Testis (tissue), 3 donors: ENCODE measurements around the gene SLC22A2. TPM values are rescaled to one million over a fixed set of nuclear protein-coding genes. Genes with fewer than 3 reads are reported as not detected.

Experiments
- DNase-seq: peaks from one replicate; pipeline ENCODE4 v3.0.0-alpha.2; 2019
- H3K27ac ChIP-seq, 2 donors: fragments of 200-600 bp; sonication (generic); one replicate each; pipeline ENCODE4 v1.5.1; 2019
- H3K27me3 ChIP-seq: fragments of 200-600 bp; sonication (generic); one replicate; pipeline ENCODE4 v1.5.1; 2019
- H3K36me3 ChIP-seq: fragments of 200-600 bp; sonication (generic); one replicate; pipeline ENCODE4 v1.5.1; 2017; ENCODE audit warnings: low read depth; ENCODE audit errors: missing control alignments
- H3K4me1 ChIP-seq: fragments of 200-600 bp; sonication (generic); one replicate; pipeline ENCODE4 v1.5.1; 2019
- H3K4me3 ChIP-seq, 2 donors: fragments of 200-600 bp; sonication (generic); one replicate each; pipeline ENCODE4 v1.5.1; 2017 to 2019
- H3K9me3 ChIP-seq: fragments of 200-600 bp; sonication (generic); one replicate; pipeline ENCODE4 v1.5.1; 2017
- POLR2A ChIP-seq: fragments of 450-650 bp; IDR thresholded peaks from one replicate; pipeline ENCODE4 v1.6.1; 2017; ENCODE audit warnings: antibody characterized with exemption, mild to moderate bottlenecking, moderate library complexity
- WGBS, 2 donors: methylation state at CpG; one replicate each; pipeline ENCODE4 v1.1.5; 2018; 5-methylcytosine and 5-hydroxymethylcytosine counted together
- intact Hi-C: fragments of 100-400 bp; cut with DNase I; formaldehyde crosslinking; loops from one replicate; pipeline ENCODE4 v1.15.1; 2023; ENCODE audit warnings: low total_unique reads
- polyA plus RNA-seq: library from polyadenylated mRNA; stranded (reverse); fragments of 350-450 nt; fragmentation: Illumina TruSeq; extraction: RNeasy Lipid Tissue Mini Kit (QIAGEN cat#74804); gene quantifications from one replicate; pipeline ENCODE4 v1.2.3, GENCODE V29; 2014; ENCODE audit warnings: low read depth, low replicate concordance; ENCODE audit not compliant: insufficient read depth
- total RNA-seq, 2 donors: library from RNA; depleted of rRNA; stranded (reverse); fragments of >200 nt; gene quantifications; one replicate each; pipeline ENCODE4 v1.2.3, GENCODE V29; 2016
- TF ChIP-seq, protein P1 (sequence below), 3 experiments: fragments of 450-650 bp in 2 of 3; fragments of 200-600 bp in 1 of 3; sonication (generic) in 1 of 3; IDR thresholded peaks; one replicate each; pipeline ENCODE4 v1.5.1; 2016 to 2019; ENCODE audit warnings: antibody characterized with exemption in 3 of 3, mild to moderate bottlenecking in 2 of 3, moderate library complexity in 1 of 3

SLC22A2 gene
- total and polyA plus RNA-seq, 3 donors from 2014 or later, result 0.24 to 0.99 (median 0.34) TPM

DNA sequence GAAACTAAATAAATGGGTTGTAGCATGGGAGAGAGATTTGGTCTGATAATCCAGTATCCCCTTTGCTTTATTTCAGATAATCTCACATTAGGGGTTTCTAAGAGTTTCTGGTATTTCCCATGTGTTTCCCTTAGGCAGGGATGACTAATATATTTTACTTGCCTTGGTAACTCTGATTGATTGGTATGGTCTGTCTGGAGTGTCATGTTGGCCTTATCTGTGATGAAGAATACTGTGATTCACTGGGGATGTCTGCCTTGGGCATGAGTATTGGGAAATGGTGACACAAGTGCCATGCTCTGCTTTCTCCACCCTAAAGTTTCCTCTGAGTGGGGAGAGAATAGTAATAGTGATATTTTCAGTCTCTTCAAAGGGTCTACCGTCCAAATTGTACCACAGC is 10.1 kb downstream of the SLC22A2 start:
- no peak for DNase-seq

DNA sequence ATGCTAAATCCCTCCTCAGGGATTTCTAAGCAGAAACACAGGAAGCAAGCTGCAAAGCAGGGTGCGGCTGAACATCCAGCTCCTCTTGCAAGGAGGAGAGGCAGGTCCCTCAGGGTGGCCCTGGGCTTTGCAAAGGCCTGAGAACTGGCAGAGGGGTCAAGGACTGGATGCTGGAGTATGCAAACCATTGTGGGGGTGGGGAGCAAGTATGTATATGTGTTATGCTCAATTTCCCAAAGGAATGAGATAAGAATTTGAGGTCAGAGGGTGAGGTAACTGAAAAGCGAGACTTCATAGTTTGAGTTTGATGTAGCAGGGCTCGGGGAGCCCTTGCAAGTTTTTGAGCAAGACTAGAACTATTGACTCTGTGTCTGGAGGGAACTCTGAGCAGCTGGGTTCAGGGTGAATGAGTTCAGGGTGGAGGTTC is 11.2 kb downstream of the SLC22A2 start:
- no peak for DNase-seq
- H3K4me1 ChIP-seq, result no peaks in the 10 kb centered on the region
- intact Hi-C loops, result no loop called here
- H3K4me3 ChIP-seq, result no peak overlapping the region
- no peaks in the 10 kb centered on the region for H3K9me3 ChIP-seq
- 49 to 50% methylated on average over 3 of the region's 3 CpGs for WGBS, 2 donors
- TF ChIP-seq POLR2A, result no peak
- TF ChIP-seq, protein P1, sequence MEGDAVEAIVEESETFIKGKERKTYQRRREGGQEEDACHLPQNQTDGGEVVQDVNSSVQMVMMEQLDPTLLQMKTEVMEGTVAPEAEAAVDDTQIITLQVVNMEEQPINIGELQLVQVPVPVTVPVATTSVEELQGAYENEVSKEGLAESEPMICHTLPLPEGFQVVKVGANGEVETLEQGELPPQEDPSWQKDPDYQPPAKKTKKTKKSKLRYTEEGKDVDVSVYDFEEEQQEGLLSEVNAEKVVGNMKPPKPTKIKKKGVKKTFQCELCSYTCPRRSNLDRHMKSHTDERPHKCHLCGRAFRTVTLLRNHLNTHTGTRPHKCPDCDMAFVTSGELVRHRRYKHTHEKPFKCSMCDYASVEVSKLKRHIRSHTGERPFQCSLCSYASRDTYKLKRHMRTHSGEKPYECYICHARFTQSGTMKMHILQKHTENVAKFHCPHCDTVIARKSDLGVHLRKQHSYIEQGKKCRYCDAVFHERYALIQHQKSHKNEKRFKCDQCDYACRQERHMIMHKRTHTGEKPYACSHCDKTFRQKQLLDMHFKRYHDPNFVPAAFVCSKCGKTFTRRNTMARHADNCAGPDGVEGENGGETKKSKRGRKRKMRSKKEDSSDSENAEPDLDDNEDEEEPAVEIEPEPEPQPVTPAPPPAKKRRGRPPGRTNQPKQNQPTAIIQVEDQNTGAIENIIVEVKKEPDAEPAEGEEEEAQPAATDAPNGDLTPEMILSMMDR (IDR thresholded peaks at IDR 0.05), result no peak
- H3K36me3 ChIP-seq, result no peaks in the 10 kb centered on the region
- H3K27ac ChIP-seq, result no peak overlapping the region
- no peaks in the 10 kb centered on the region for H3K27me3 ChIP-seq

More for the DNA sequence above, 10.1 kb downstream of the SLC22A2 start:
- Histone ChIP-seq H3K4me3 (no peak overlapping the region), H3K27ac (no peak overlapping the region), H3K36me3 (no peaks in the 10 kb centered on the region), H3K4me1 (no peaks in the 10 kb centered on the region), H3K9me3 (no peaks in the 10 kb centered on the region), H3K27me3 (no peaks in the 10 kb centered on the region)
- intact Hi-C loops, result no loop called here
- WGBS, 2 donors, result 89 to 91% methylated on average over 1 of the region's 1 CpG
- TF ChIP-seq POLR2A, result no peak
- TF ChIP-seq, protein P1 (IDR thresholded peaks at IDR 0.05), result no peak

DNA sequence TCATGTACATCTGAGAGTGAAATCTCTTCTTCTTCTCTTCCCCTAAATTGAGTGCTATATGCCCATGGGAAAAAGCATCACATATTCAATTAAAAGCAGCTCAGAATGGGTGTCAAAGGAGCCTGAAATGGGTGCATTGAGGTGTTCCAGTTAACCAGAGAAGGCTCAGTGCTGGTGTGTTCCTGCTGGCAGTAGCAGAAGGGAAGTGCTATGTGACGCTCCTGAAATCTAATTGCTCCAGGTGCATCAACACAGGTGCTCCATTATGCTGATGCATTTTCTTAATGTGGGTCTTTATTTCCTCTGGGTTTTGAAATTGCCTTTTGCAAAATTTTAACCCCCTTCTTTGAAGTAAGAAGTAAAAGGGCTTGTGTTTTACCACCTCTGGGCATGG is 17.9 kb downstream of the SLC22A2 start:
- H3K36me3 ChIP-seq, result no peaks in the 10 kb centered on the region
- no peaks in the 10 kb centered on the region for H3K4me1 ChIP-seq
- no peak overlapping the region for H3K27ac ChIP-seq
- H3K27me3 ChIP-seq, result no peaks in the 10 kb centered on the region
- no peak for DNase-seq
- intact Hi-C loops, result no loop called here
- WGBS, 2 donors, result 84 to 97% methylated on average over 1 of the region's 1 CpG
- H3K4me3 ChIP-seq, result no peak overlapping the region
- TF ChIP-seq POLR2A, result no peak
- TF ChIP-seq, protein P1 (IDR thresholded peaks at IDR 0.05), result no peak
- no peaks in the 10 kb centered on the region for H3K9me3 ChIP-seq

DNA sequence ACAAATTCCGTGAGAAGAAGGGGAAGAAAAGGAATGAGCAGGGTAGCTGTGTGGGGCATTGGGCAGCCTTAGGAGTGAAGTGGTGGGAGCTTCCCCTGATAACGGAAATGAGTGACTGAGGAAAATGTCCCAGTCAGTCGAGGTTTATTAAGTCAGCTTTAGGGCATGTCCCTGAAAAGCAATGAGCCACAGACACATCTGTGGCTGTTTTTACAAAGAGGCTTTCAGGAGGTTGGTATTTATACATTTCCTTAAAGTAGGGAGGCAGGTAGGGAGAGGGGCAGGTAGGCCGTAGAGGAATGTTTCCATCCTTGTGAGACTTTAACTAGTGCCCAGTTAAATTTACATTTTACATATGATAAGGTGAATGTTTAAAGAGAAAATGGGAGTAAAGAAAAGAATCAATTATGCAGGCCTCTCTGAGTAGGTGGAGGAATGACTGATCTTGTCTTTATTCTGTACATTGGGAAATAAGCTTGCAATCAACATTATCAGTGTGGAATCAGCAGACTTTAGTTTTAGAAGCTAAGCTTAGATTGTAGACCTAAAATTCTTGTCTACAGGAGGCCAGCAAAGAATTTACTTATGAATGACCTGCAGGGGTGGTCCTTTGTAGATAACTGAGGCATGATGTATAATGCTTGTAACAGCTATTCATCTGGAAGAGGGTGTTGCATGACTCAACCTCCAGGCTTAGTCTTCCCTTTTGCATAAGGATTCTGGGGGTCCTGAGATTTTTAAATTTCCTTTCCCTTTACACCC is 18.5 kb downstream of the SLC22A2 start:
- Histone ChIP-seq H3K27ac (no peak overlapping the region), H3K4me1 (no peaks in the 10 kb centered on the region), H3K27me3 (no peaks in the 10 kb centered on the region), H3K36me3 (no peaks in the 10 kb centered on the region), H3K9me3 (no peaks in the 10 kb centered on the region), H3K4me3 (no peak overlapping the region)
- no peak for DNase-seq
- WGBS, 2 donors, result 76 to 78% methylated on average over 4 of the region's 4 CpGs
- TF ChIP-seq POLR2A, result no peak
- TF ChIP-seq, protein P1 (IDR thresholded peaks at IDR 0.05), result no peak
- intact Hi-C loops, result no loop called here
